CD4-positive, alpha-beta T cell (primary cell): ENCODE data around the gene UVSSA. TPM values are rescaled to one million over a fixed set of nuclear protein-coding genes. Genes with fewer than 3 reads are reported as not detected.
"Not testable (repeated sequence)": the region's sequence is repeated elsewhere in the genome, so short reads cannot be mapped to it uniquely, and the experiment has no call there.

Experiments used
- ATAC-seq: fragments of 200-7000 bp; cut with Tn5 transposase; one replicate; pipeline ENCODE4 v1.10.0; 2022; ENCODE audit warnings: mild to moderate bottlenecking; ENCODE audit not compliant: poor library complexity
- CTCF ChIA-PET: fragments of 350-600 bp; sonication (Branson Sonifier 250); formaldehyde crosslinking; loops from one replicate; lab custom pipeline; 2021; ENCODE audit warnings: antibody characterized with exemption, inconsistent platforms; lab: Charles Lee
- POLR2A ChIA-PET: fragments of 350-600 bp; sonication (Branson Sonifier 250); formaldehyde crosslinking; loops from one replicate; lab custom pipeline; 2021; ENCODE audit warnings: antibody characterized with exemption, inconsistent platforms; lab: Charles Lee
- DNase-seq, 14 experiments: peaks; one replicate each; pipeline ENCODE4 v3.0.0-alpha.2; 2013 to 2020; ENCODE audit warnings: mixed read lengths in 2 of 14
- H3K27ac ChIP-seq, 2 donors: one replicate each; pipeline versions ENCODE4 v1.5.1 to v1.7.0; 2013; ENCODE audit warnings: low read length in 2 of 2, low read depth in 1 of 2, mild to moderate bottlenecking in 1 of 2
- H3K27me3 ChIP-seq, 2 experiments: 1 replicate in 1 of 2; 2 replicates in 1 of 2; pipeline versions ENCODE4 v1.6.1 to v1.7.0; 2013; ENCODE audit warnings: low read length in 2 of 2, control low read depth in 1 of 2, mild to moderate bottlenecking in 1 of 2, moderate library complexity in 1 of 2; ENCODE audit not compliant: insufficient read depth in 2 of 2, control insufficient read depth in 1 of 2
- H3K36me3 ChIP-seq: one replicate; pipeline ENCODE4 v1.6.1; 2013; ENCODE audit warnings: low read length, control low read depth; ENCODE audit not compliant: insufficient read depth
- H3K4me1 ChIP-seq: one replicate; pipeline ENCODE4 v1.6.1; 2013; ENCODE audit warnings: low read length, control low read depth; ENCODE audit not compliant: insufficient read depth
- H3K4me3 ChIP-seq: one replicate; pipeline ENCODE4 v1.5.1; 2013; ENCODE audit warnings: mild to moderate bottlenecking, low read length, moderate library complexity
- H3K9me3 ChIP-seq, 2 experiments: 1 replicate in 1 of 2; 2 replicates in 1 of 2; pipeline versions ENCODE4 v1.6.1 to v1.7.0; 2013; ENCODE audit warnings: low read length in 2 of 2, mild to moderate bottlenecking in 2 of 2, control low read depth in 1 of 2, moderate library complexity in 1 of 2; ENCODE audit not compliant: control insufficient read depth in 1 of 2, insufficient read depth in 1 of 2
- H3K27ac Mint-ChIP-seq: one replicate; pipeline ENCODE4 v1.8.0; 2020; ENCODE audit warnings: mixed read lengths
- H3K27me3 Mint-ChIP-seq: one replicate; pipeline ENCODE4 v1.8.0; 2021; ENCODE audit warnings: mixed read lengths
- H3K36me3 Mint-ChIP-seq: one replicate; pipeline ENCODE4 v1.8.0; 2021; ENCODE audit warnings: low read depth, mixed read lengths
- H3K4me1 Mint-ChIP-seq: one replicate; pipeline ENCODE4 v1.8.0; 2021; ENCODE audit warnings: low read depth, mixed read lengths
- H3K4me3 Mint-ChIP-seq: one replicate; pipeline ENCODE4 v1.8.0; 2020; ENCODE audit warnings: mild to moderate bottlenecking, mixed read lengths
- H3K9me3 Mint-ChIP-seq: one replicate; pipeline ENCODE4 v1.8.0; 2020; ENCODE audit warnings: mixed read lengths
- intact Hi-C, 2 experiments: fragments of 100-400 bp; cut with DNase I in 1 of 2; cut with micrococcal nuclease in 1 of 2; formaldehyde crosslinking; loops; one replicate each; pipeline versions ENCODE4 v1.15.1 to v1.9.0; 2023 to 2025; cut with DNase I, micrococcal nuclease
- total RNA-seq, 174 experiments: library from RNA in 2 of 174; stranded (reverse) in 2 of 174; gene quantifications; one replicate each; pipeline ENCODE4 v1.2.3 and lab custom pipeline; 2021 to 2026
- TF ChIP-seq, protein P1 (sequence below): fragments of 200-600 bp; IDR thresholded peaks from one replicate; pipeline ENCODE4 v1.8.0; 2022; ENCODE audit warnings: antibody characterized with exemption, mild to moderate bottlenecking

UVSSA gene
- total RNA-seq, 2 experiments from 2014 or later, result 31.1 to 33.1 TPM

DNA sequence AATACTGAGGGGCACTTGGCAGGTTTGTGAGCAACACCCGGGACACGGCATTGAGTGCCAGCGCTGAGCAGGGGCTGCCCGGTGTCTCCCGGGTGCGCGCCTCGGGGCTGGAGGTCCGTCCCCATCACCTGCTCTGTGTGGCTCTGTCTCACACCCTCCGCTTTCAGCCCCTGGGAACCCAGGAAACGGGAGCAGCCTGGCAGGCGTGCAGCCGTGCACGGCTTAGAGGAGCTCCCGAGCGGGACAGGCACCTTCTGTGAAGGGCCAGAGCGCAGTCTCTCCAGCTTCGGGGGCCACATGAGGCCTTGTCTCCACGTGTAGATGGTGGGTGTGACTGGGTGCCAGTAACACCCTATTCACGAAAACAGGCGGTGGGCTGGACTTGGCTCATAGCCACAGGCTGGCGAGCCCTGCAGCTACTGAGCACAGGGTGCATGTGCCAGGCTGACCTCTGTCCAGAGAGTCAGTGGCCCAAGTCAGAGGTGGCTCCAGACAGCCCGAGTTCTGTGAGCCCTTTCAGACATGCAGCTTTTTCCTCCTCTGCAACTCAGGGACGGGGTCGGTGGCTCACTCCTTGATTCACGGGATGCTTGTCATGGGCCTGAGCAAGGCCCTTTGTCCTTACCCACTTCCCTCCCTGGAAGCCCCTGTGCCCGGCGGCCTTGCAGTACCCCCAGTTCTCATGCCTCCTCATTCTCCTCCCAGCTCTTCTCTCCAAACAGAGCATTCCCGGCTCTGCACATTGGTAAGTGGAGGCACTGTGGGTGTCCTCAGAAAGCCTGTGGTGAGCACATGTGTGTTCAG, 23.5 kb downstream of the UVSSA start:
- intact Hi-C loops, result no loop called here
- Mint-ChIP-seq H3K27ac (no peak overlapping the region), H3K9me3 (no peaks in the 10 kb centered on the region), H3K36me3 (peaks cover 40% of the 10 kb centered on the region), H3K27me3 (no peaks in the 10 kb centered on the region), H3K4me1 (no peaks in the 10 kb centered on the region), H3K4me3 (no peak overlapping the region)
- TF ChIP-seq, protein P1, sequence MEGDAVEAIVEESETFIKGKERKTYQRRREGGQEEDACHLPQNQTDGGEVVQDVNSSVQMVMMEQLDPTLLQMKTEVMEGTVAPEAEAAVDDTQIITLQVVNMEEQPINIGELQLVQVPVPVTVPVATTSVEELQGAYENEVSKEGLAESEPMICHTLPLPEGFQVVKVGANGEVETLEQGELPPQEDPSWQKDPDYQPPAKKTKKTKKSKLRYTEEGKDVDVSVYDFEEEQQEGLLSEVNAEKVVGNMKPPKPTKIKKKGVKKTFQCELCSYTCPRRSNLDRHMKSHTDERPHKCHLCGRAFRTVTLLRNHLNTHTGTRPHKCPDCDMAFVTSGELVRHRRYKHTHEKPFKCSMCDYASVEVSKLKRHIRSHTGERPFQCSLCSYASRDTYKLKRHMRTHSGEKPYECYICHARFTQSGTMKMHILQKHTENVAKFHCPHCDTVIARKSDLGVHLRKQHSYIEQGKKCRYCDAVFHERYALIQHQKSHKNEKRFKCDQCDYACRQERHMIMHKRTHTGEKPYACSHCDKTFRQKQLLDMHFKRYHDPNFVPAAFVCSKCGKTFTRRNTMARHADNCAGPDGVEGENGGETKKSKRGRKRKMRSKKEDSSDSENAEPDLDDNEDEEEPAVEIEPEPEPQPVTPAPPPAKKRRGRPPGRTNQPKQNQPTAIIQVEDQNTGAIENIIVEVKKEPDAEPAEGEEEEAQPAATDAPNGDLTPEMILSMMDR, result no peak
- Histone ChIP-seq H3K36me3 (peaks cover 29% of the 10 kb centered on the region), H3K4me3 (no peak overlapping the region), H3K27me3 (no peaks in the 10 kb centered on the region), H3K27ac (no peak overlapping the region), H3K4me1 (no peaks in the 10 kb centered on the region), H3K9me3 (no peaks in the 10 kb centered on the region)
- ChIA-PET CTCF (no interaction called here), POLR2A (no interaction called here)
- ATAC-seq, result no peak
- DNase-seq, result no peak

DNA sequence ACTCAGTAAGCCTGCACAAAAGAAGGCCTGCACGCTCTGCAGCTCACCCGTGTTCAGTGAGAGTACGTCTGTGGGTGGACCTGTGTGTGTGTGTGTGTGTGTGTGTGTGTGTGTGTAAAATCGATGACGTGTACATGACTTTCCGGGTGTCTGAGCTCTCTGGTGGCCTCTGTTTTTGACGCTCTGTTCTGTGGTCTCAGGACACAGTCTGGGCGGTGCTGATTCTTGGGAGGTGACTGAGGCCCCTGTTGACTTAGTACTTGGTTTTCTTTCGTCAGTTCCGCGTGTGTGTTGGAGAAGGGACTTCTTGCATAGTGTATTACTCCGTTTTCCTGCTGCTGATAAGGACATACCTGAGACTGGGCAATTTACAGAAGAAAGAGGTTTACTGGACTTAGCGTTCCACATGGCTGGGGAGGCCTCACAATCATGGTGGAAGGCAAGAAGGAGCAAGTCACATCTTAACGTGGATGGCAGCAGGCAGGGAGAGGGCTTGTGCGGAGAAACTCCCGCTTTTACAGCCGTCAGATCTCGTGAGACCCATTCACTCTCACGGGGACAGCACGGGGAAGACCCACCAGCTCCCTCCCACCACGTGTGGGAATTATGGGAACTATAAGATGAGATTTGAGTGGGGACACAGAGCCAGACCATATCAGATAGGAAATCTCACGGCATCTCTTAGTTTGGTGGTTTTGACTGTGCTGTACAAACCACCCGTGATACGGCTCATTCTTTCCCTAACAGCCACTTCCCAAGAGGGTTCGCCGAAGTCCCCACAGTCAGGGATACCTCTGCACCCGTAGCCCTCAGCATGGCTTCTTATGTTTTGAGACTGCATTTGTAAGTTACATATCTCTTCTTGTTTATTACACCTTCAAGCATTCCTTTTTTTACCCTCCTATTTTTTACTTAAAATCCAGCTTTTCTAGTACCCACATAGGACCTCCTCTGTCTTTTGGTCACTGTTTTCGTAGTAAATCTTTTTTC, 24.5 kb downstream of the UVSSA start:
- Mint-ChIP-seq H3K9me3 (no peaks in the 10 kb centered on the region), H3K36me3 (peaks cover 40% of the 10 kb centered on the region), H3K4me1 (no peaks in the 10 kb centered on the region), H3K27me3 (no peaks in the 10 kb centered on the region), H3K27ac (no peak overlapping the region), H3K4me3 (no peak overlapping the region)
- Histone ChIP-seq H3K4me1 (no peaks in the 10 kb centered on the region), H3K4me3 (no peak overlapping the region), H3K36me3 (peaks cover 30% of the 10 kb centered on the region), H3K27me3 (no peaks in the 10 kb centered on the region), H3K9me3 (no peaks in the 10 kb centered on the region), H3K27ac (no peak overlapping the region)
- ChIA-PET POLR2A (no interaction called here), CTCF (no interaction called here)
- intact Hi-C loops, result no loop called here
- ATAC-seq (no peak), DNase-seq (no peak)
- TF ChIP-seq, protein P1, result no peak

DNA sequence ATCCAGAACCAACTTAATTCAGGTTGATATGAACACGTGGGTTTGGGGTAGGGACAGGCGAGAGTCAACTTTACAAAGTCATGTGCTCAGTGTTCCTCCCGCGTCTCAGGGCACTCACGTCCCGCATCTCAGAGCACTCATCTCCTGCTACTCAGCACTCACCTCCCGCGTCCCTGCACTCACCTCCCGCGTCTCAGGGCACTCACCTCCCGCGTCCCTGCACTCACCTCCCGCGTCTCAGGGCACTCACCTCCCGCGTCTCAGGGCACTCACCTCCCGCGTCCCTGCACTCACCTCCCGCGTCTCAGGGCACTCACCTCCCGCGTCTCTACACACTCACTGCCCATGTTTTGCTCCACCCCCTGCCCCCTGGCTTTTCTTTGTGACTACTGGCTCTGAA, 25.6 kb downstream of the UVSSA start:
- H3K36me3 Mint-ChIP-seq, result peaks cover 40% of the 10 kb centered on the region
- ATAC-seq, intact Hi-C loops, H3K4me3 ChIP-seq, H3K27me3 Mint-ChIP-seq, H3K9me3 Mint-ChIP-seq, H3K27ac Mint-ChIP-seq, POLR2A ChIA-PET, DNase-seq, H3K9me3 ChIP-seq, H3K27me3 ChIP-seq, H3K27ac ChIP-seq, H3K4me1 Mint-ChIP-seq, CTCF ChIA-PET, H3K4me1 ChIP-seq, H3K4me3 Mint-ChIP-seq: not testable (repeated sequence)
- H3K36me3 ChIP-seq, result peaks cover 24% of the 10 kb centered on the region
